Activated naive CD4-positive, alpha-beta T cell treated with anti-CD3 and anti-CD28 coated beads for 36 hours (primary cell): ENCODE measurements around the gene ZNF91. TPM values are rescaled to one million over a fixed set of nuclear protein-coding genes. Genes with fewer than 3 reads are reported as not detected.
"Not testable (repeated sequence)": the region's sequence is repeated elsewhere in the genome, so short reads cannot be mapped to it uniquely, and the experiment has no call there.

Experiments
- CTCF ChIA-PET: fragments of 350-600 bp; sonication (Branson Sonifier 250); formaldehyde crosslinking; loops from one replicate; lab custom pipeline; 2021; ENCODE audit warnings: antibody characterized with exemption; lab: Charles Lee
- DNase-seq: peaks from one replicate; pipeline ENCODE4 v3.0.0-alpha.2; 2020
- H3K27ac Mint-ChIP-seq: one replicate; pipeline ENCODE4 v1.8.0; 2021; ENCODE audit warnings: mild to moderate bottlenecking, mixed read lengths
- H3K27me3 Mint-ChIP-seq: one replicate; pipeline ENCODE4 v1.8.0; 2021; ENCODE audit warnings: low read depth, mixed read lengths
- H3K36me3 Mint-ChIP-seq: one replicate; pipeline ENCODE4 v1.8.0; 2021; ENCODE audit warnings: low read depth, mixed read lengths
- H3K4me1 Mint-ChIP-seq: one replicate; pipeline ENCODE4 v1.8.0; 2021; ENCODE audit warnings: low read depth, mixed read lengths
- H3K4me3 Mint-ChIP-seq: one replicate; pipeline ENCODE4 v1.8.0; 2021; ENCODE audit warnings: mild to moderate bottlenecking, moderate library complexity, mixed read lengths
- H3K9me3 Mint-ChIP-seq: one replicate; pipeline ENCODE4 v1.8.0; 2021; ENCODE audit warnings: mixed read lengths
- intact Hi-C: fragments of 100-400 bp; cut with micrococcal nuclease; formaldehyde crosslinking; loops from one replicate; pipeline ENCODE4 v1.15.1; 2023
- total RNA-seq, 2 experiments: library from RNA; stranded (reverse); gene quantifications; one replicate each; pipeline ENCODE4 v1.2.3, GENCODE V29; 2021

Gene ZNF91
- total RNA-seq, result 10 to 100 TPM; 33.7 to 36.3 TPM

- peak; percentile 97 for DNase-seq
- H3K9me3 Mint-ChIP-seq, result peaks cover 5% of the 10 kb centered on the region
- peak within 1 kb of the TSS; percentile 98 for H3K27ac Mint-ChIP-seq
- H3K4me3 Mint-ChIP-seq, result peak within 1 kb of the TSS; percentile 97
- intact Hi-C loops, result loop anchor here (1.0 to 10.0 kb wide), 8 partner anchors 20 to 1540 kb away; partner anchors contain the start of genes ZNF681, ZNF724 and ZNF726
- peaks cover 35% of the 10 kb centered on the region for H3K36me3 Mint-ChIP-seq
- peaks cover 29% of the 10 kb centered on the region for H3K4me1 Mint-ChIP-seq
- H3K27me3 Mint-ChIP-seq, result no peaks in the 10 kb centered on the region
- CTCF ChIA-PET, result no interaction called here
Observed at GRCh38 chr19:23395041-23395721, at the start of gene ZNF91. ZNF91 (minus strand) TSS chr19:23395471; CDS start chr19:23395354, 117 bp downstream.

GRCh38 chr19:23440791-23441190 lies 45.5 kb upstream of the ZNF91 start:
- DNase-seq, result peak; percentile 12
- H3K36me3 Mint-ChIP-seq, result peaks cover 15% of the 10 kb centered on the region
- H3K27me3 Mint-ChIP-seq, result peaks cover 3% of the 10 kb centered on the region
- H3K27ac Mint-ChIP-seq, result no peak overlapping the region
- no peaks in the 10 kb centered on the region for H3K4me1 Mint-ChIP-seq
- CTCF ChIA-PET, result interaction anchor here (0.6 to 1.4 kb wide), 3 partner anchors 10 to 157 kb away, joined by 3 read pairs; no protein-coding TSS in a partner anchor
- intact Hi-C loops, result no loop called here
- H3K4me3 Mint-ChIP-seq, result no peak overlapping the region
- peaks cover 36% of the 10 kb centered on the region for H3K9me3 Mint-ChIP-seq

- no peak overlapping the region for H3K27ac Mint-ChIP-seq
- H3K9me3 Mint-ChIP-seq, result peaks cover 39% of the 10 kb centered on the region
- no peaks in the 10 kb centered on the region for H3K4me1 Mint-ChIP-seq
- intact Hi-C loops, result no loop called here
- DNase-seq, result no peak
- CTCF ChIA-PET, result interaction anchor here (1.4 kb wide), 1 partner anchor 11 kb away, joined by 3 read pairs; no protein-coding TSS in a partner anchor
- no peak overlapping the region for H3K4me3 Mint-ChIP-seq
- peaks cover 15% of the 10 kb centered on the region for H3K36me3 Mint-ChIP-seq
- H3K27me3 Mint-ChIP-seq, result peaks cover 3% of the 10 kb centered on the region
Observed at GRCh38 chr19:23440207-23440606, 44.9 kb upstream of the ZNF91 start.

- H3K4me3 Mint-ChIP-seq, result no peak overlapping the region
- peaks cover 43% of the 10 kb centered on the region for H3K9me3 Mint-ChIP-seq
- H3K27me3 Mint-ChIP-seq, result no peaks in the 10 kb centered on the region
- CTCF ChIA-PET, result no interaction called here
- H3K4me1 Mint-ChIP-seq, result no peaks in the 10 kb centered on the region
- intact Hi-C loops, result no loop called here
- no peak for DNase-seq
- H3K36me3 Mint-ChIP-seq, result peaks cover 15% of the 10 kb centered on the region
- no peak overlapping the region for H3K27ac Mint-ChIP-seq
Observed at GRCh38 chr19:23439623-23440022, 44.4 kb upstream of the ZNF91 start.

- Mint-ChIP-seq H3K27ac (no peak overlapping the region), H3K4me1 (no peaks in the 10 kb centered on the region), H3K9me3 (peaks cover 45% of the 10 kb centered on the region), H3K27me3 (no peaks in the 10 kb centered on the region), H3K4me3 (no peak overlapping the region), H3K36me3 (peaks cover 16% of the 10 kb centered on the region)
- CTCF ChIA-PET, result no interaction called here
- DNase-seq, result no peak
- intact Hi-C loops, result no loop called here
Observed at GRCh38 chr19:23437901-23438300, 42.6 kb upstream of the ZNF91 start.

- Mint-ChIP-seq H3K36me3 (peaks cover 16% of the 10 kb centered on the region), H3K27ac (no peak overlapping the region), H3K4me3 (no peak overlapping the region), H3K9me3 (peaks cover 42% of the 10 kb centered on the region), H3K4me1 (no peaks in the 10 kb centered on the region), H3K27me3 (no peaks in the 10 kb centered on the region)
- CTCF ChIA-PET, result interaction anchor here (0.9 kb wide), 1 partner anchor 11 kb away, joined by 3 read pairs; no protein-coding TSS in a partner anchor
- intact Hi-C loops, result no loop called here
- DNase-seq, result no peak
Observed at GRCh38 chr19:23436944-23437343, 41.7 kb upstream of the ZNF91 start.

- DNase-seq, result no peak
- H3K4me1 Mint-ChIP-seq, result no peaks in the 10 kb centered on the region
- intact Hi-C loops, result no loop called here
- H3K9me3 Mint-ChIP-seq, result peaks cover 43% of the 10 kb centered on the region
- no peaks in the 10 kb centered on the region for H3K27me3 Mint-ChIP-seq
- no peak overlapping the region for H3K27ac Mint-ChIP-seq
- peaks cover 16% of the 10 kb centered on the region for H3K36me3 Mint-ChIP-seq
- CTCF ChIA-PET, result interaction anchor here (0.9 kb wide), 1 partner anchor 10 kb away, joined by 3 read pairs; no protein-coding TSS in a partner anchor
- H3K4me3 Mint-ChIP-seq, result no peak overlapping the region
Observed at GRCh38 chr19:23436318-23436717, 41.0 kb upstream of the ZNF91 start.

GRCh38 chr19:23420824-23421223 lies 25.6 kb upstream of the ZNF91 start:
- DNase-seq, result no peak
- Mint-ChIP-seq H3K27me3 (peaks cover 13% of the 10 kb centered on the region), H3K27ac (no peak overlapping the region), H3K4me1 (peaks cover 2% of the 10 kb centered on the region), H3K4me3 (no peak overlapping the region), H3K9me3 (peaks cover 1% of the 10 kb centered on the region), H3K36me3 (peaks cover 2% of the 10 kb centered on the region)
- intact Hi-C loops, result no loop called here
- CTCF ChIA-PET, result no interaction called here

- CTCF ChIA-PET, H3K4me1 Mint-ChIP-seq, DNase-seq, H3K27ac Mint-ChIP-seq, H3K9me3 Mint-ChIP-seq, H3K4me3 Mint-ChIP-seq, H3K36me3 Mint-ChIP-seq, intact Hi-C loops: not testable (repeated sequence)
- peaks cover 25% of the 10 kb centered on the region for H3K27me3 Mint-ChIP-seq
Observed at GRCh38 chr19:23419261-23419660, 24.0 kb upstream of the ZNF91 start.

GRCh38 chr19:23415561-23416191 lies 20.4 kb upstream of the ZNF91 start:
- peak; percentile 27 for DNase-seq
- Mint-ChIP-seq H3K27ac (no peak overlapping the region), H3K27me3 (peaks cover 25% of the 10 kb centered on the region), H3K4me3 (peak overlapping the region; percentile 68), H3K4me1 (peaks cover 10% of the 10 kb centered on the region), H3K9me3 (no peaks in the 10 kb centered on the region), H3K36me3 (peaks cover 2% of the 10 kb centered on the region)
- CTCF ChIA-PET, result no interaction called here
- intact Hi-C loops, result loop anchor here (1.0 kb wide), 1 partner anchor 20 kb away; the partner anchor contains the start of gene ZNF91

GRCh38 chr19:23415034-23415433 lies 19.8 kb upstream of the ZNF91 start:
- Mint-ChIP-seq H3K4me3 (peak overlapping the region; percentile 68), H3K36me3 (peaks cover 2% of the 10 kb centered on the region), H3K4me1 (peaks cover 10% of the 10 kb centered on the region), H3K9me3 (no peaks in the 10 kb centered on the region), H3K27me3 (peaks cover 25% of the 10 kb centered on the region), H3K27ac (no peak overlapping the region)
- CTCF ChIA-PET, result no interaction called here
- DNase-seq, result no peak
- intact Hi-C loops, result loop anchor here (1.0 kb wide), 1 partner anchor 20 kb away; the partner anchor contains the start of gene ZNF91

GRCh38 chr19:23410155-23410554 lies 14.9 kb upstream of the ZNF91 start:
- CTCF ChIA-PET, result no interaction called here

More at GRCh38 chr19:23410155-23410554, 14.9 kb upstream of the ZNF91 start:
- Mint-ChIP-seq H3K36me3 (peaks cover 2% of the 10 kb centered on the region), H3K27me3 (peaks cover 8% of the 10 kb centered on the region), H3K4me1 (peaks cover 3% of the 10 kb centered on the region), H3K27ac (no peak overlapping the region), H3K4me3 (no peak overlapping the region), H3K9me3 (no peaks in the 10 kb centered on the region)
- intact Hi-C loops, result no loop called here
- no peak for DNase-seq
